Muscle layer of duodenum (tissue), 2 donors: ENCODE data around the gene AGPAT1.

Experiments used
- H3K27ac ChIP-seq: one replicate; pipeline ENCODE4 v1.7.0; 2013; ENCODE audit warnings: mild to moderate bottlenecking, low read length
- H3K27me3 ChIP-seq: one replicate; pipeline ENCODE4 v1.7.0; 2013; ENCODE audit warnings: low read depth, mild to moderate bottlenecking, control low read depth, low read length
- H3K36me3 ChIP-seq, 2 donors: one replicate each; pipeline ENCODE4 v1.7.0; 2013; ENCODE audit warnings: low read length in 2 of 2, control low read depth in 1 of 2, mild to moderate bottlenecking in 1 of 2; ENCODE audit not compliant: insufficient read depth in 2 of 2, control insufficient read depth in 1 of 2
- H3K4me1 ChIP-seq, 2 donors: one replicate each; pipeline ENCODE4 v1.7.0; 2013; ENCODE audit warnings: low read length in 2 of 2, mild to moderate bottlenecking in 2 of 2, control low read depth in 1 of 2, moderate library complexity in 1 of 2; ENCODE audit not compliant: insufficient read depth in 2 of 2, control insufficient read depth in 1 of 2
- H3K4me3 ChIP-seq, 2 donors: one replicate each; pipeline ENCODE4 v1.7.0; 2013; ENCODE audit warnings: low read length in 2 of 2, low read depth in 1 of 2, mild to moderate bottlenecking in 1 of 2
- H3K9me3 ChIP-seq, 2 donors: one replicate each; pipeline ENCODE4 v1.7.0; 2013; ENCODE audit warnings: low read length in 2 of 2, control low read depth in 1 of 2, mild to moderate bottlenecking in 1 of 2; ENCODE audit not compliant: control insufficient read depth in 1 of 2
- donor health status: healthy.

AGPAT1 gene

GRCh38 chr6:32176476-32177182 lies 745 bp upstream of the AGPAT1 start:
- Histone ChIP-seq H3K27ac (peak overlapping the region; percentile 99), H3K4me1 (peaks cover 35 to 48% of the 10 kb centered on the region in 2 donors), H3K9me3 (no peaks in the 10 kb centered on the region), H3K36me3 (peaks cover 10 to 17% of the 10 kb centered on the region in 2 donors), H3K27me3 (no peaks in the 10 kb centered on the region), H3K4me3 (peak overlapping the region; percentile 80 to 84)

GRCh38 chr6:32175322-32175710 lies 568 bp downstream of the AGPAT1 start:
- Histone ChIP-seq H3K9me3 (no peaks in the 10 kb centered on the region), H3K4me3 (peak overlapping the region; percentile 80 to 84), H3K36me3 (peaks cover 6 to 16% of the 10 kb centered on the region in 2 donors), H3K27ac (peak overlapping the region; percentile 82), H3K27me3 (no peaks in the 10 kb centered on the region), H3K4me1 (peaks cover 35 to 48% of the 10 kb centered on the region in 2 donors)

GRCh38 chr6:32174416-32174815 lies 1.5 kb downstream of the AGPAT1 start:
- Histone ChIP-seq H3K9me3 (no peaks in the 10 kb centered on the region), H3K4me3 (no peak overlapping the region), H3K27me3 (no peaks in the 10 kb centered on the region), H3K36me3 (peaks cover 15 to 22% of the 10 kb centered on the region in 2 donors), H3K4me1 (peaks cover 28 to 40% of the 10 kb centered on the region in 2 donors), H3K27ac (no peak overlapping the region)

- Histone ChIP-seq H3K27ac (no peak overlapping the region), H3K36me3 (peaks cover 25 to 34% of the 10 kb centered on the region in 2 donors), H3K27me3 (no peaks in the 10 kb centered on the region), H3K4me1 (peaks cover 21 to 34% of the 10 kb centered on the region in 2 donors), H3K4me3 (no peak overlapping the region), H3K9me3 (no peaks in the 10 kb centered on the region)
These were observed 2.7 kb downstream of the AGPAT1 start for GRCh38 chr6:32173051-32173727.

GRCh38 chr6:32171234-32171633 lies 4.7 kb downstream of the AGPAT1 start:
- Histone ChIP-seq H3K4me3 (no peak overlapping the region), H3K4me1 (peaks cover 10 to 32% of the 10 kb centered on the region in 2 donors), H3K27me3 (no peaks in the 10 kb centered on the region), H3K9me3 (no peaks in the 10 kb centered on the region), H3K27ac (no peak overlapping the region), H3K36me3 (peaks cover 33 to 49% of the 10 kb centered on the region in 2 donors)

- Histone ChIP-seq H3K4me3 (no peak overlapping the region), H3K27ac (no peak overlapping the region), H3K27me3 (no peaks in the 10 kb centered on the region), H3K36me3 (peaks cover 38 to 57% of the 10 kb centered on the region in 2 donors), H3K4me1 (peaks cover 6 to 28% of the 10 kb centered on the region in 2 donors), H3K9me3 (no peaks in the 10 kb centered on the region)
These were observed 5.6 kb downstream of the AGPAT1 start for GRCh38 chr6:32170294-32170693.

GRCh38 chr6:32168807-32169591 lies 6.9 kb downstream of the AGPAT1 start:
- H3K4me1 ChIP-seq = peaks cover 0 to 15% of the 10 kb centered on the region in 2 donors
- no peaks in the 10 kb centered on the region for H3K27me3 ChIP-seq
- H3K4me3 ChIP-seq = no peak overlapping the region
- H3K27ac ChIP-seq = peak overlapping the region; percentile 14
- no peaks in the 10 kb centered on the region for H3K9me3 ChIP-seq
- H3K36me3 ChIP-seq = peaks cover 38 to 57% of the 10 kb centered on the region in 2 donors

- no peaks in the 10 kb centered on the region for H3K9me3 ChIP-seq
- H3K4me3 ChIP-seq = no peak overlapping the region
- peak overlapping the region; percentile 14 for H3K27ac ChIP-seq
- peaks cover 0 to 13% of the 10 kb centered on the region in 2 donors for H3K4me1 ChIP-seq
- H3K36me3 ChIP-seq = peaks cover 38 to 57% of the 10 kb centered on the region in 2 donors
- no peaks in the 10 kb centered on the region for H3K27me3 ChIP-seq
These were observed 7.5 kb downstream of the AGPAT1 start for GRCh38 chr6:32168350-32168749.

- Histone ChIP-seq H3K4me1 (peaks cover 0 to 8% of the 10 kb centered on the region in 2 donors), H3K4me3 (no peak overlapping the region), H3K27me3 (no peaks in the 10 kb centered on the region), H3K9me3 (no peaks in the 10 kb centered on the region), H3K36me3 (peaks cover 38 to 60% of the 10 kb centered on the region in 2 donors), H3K27ac (no peak overlapping the region)
These were observed 8.1 kb downstream of the AGPAT1 start for GRCh38 chr6:32167761-32168262.

GRCh38 chr6:32167154-32167760 lies 8.6 kb downstream of the AGPAT1 start:
- Histone ChIP-seq H3K4me3 (no peak overlapping the region), H3K4me1 (peaks cover 0 to 7% of the 10 kb centered on the region in 2 donors), H3K9me3 (no peaks in the 10 kb centered on the region), H3K27ac (no peak overlapping the region), H3K36me3 (peaks cover 38 to 66% of the 10 kb centered on the region in 2 donors), H3K27me3 (no peaks in the 10 kb centered on the region)
